HEK293 (cell line): ENCODE measurements around the gene MNX1.

Experiments
- CTCF ChIA-PET: fragments of 350-600 bp; formaldehyde crosslinking; extraction: SDS; loops from one replicate; lab custom pipeline; 2021; ENCODE audit warnings: antibody characterized with exemption; lab: Yijun Ruan, JAX
- POLR2A ChIA-PET: fragments of 300-600 bp; formaldehyde crosslinking; extraction: SDS; loops from one replicate; lab custom pipeline; 2020; ENCODE audit warnings: antibody characterized with exemption, inconsistent platforms; lab: Yijun Ruan, JAX
- H3K27ac ChIP-seq: fragments of 200-500 bp; sonication (Bioruptor generic); 2 replicates; pipeline ENCODE4 v1.5.1; 2014; ENCODE audit warnings: low read depth, low read length, control low read depth, inconsistent platforms; ENCODE audit errors: extremely low read depth
- H3K36me3 ChIP-seq, 2 experiments: fragments of 200-500 bp in 1 of 2; sonication (Bioruptor generic) in 1 of 2; 1 replicate in 1 of 2; 2 replicates in 1 of 2; pipeline ENCODE4 v1.5.1; 2014 to 2017; ENCODE audit warnings: inconsistent platforms in 2 of 2, low read length in 2 of 2; ENCODE audit not compliant: control insufficient read depth in 2 of 2, insufficient read depth in 1 of 2
- H3K4me1 ChIP-seq: fragments of 200-500 bp; sonication (Bioruptor generic); 2 replicates; pipeline ENCODE4 v1.5.1; 2014; ENCODE audit warnings: mild to moderate bottlenecking, low read length, inconsistent platforms; ENCODE audit not compliant: control insufficient read depth, insufficient read depth
- H3K4me3 ChIP-seq: 2 replicates; pipeline ENCODE4 v1.5.1; 2011; ENCODE audit warnings: low read depth, mild to moderate bottlenecking, control low read depth, low read length, moderate library complexity
- H3K9me3 ChIP-seq: fragments of 200-500 bp; sonication (Bioruptor generic); 2 replicates; pipeline ENCODE4 v1.5.1; 2014; ENCODE audit warnings: low read depth, low read length, inconsistent platforms; ENCODE audit not compliant: control insufficient read depth, insufficient read depth
- BCL11A ChIP-seq: fragments of 450-650 bp; formaldehyde crosslinking; IDR thresholded peaks from 2 replicates; pipeline ENCODE4 v1.5.1; 2016; ENCODE audit warnings: low read depth, missing biosample characterization, missing genetic modification characterization
- GLIS1 ChIP-seq: fragments of 450-650 bp; formaldehyde crosslinking; IDR thresholded peaks from 2 replicates; pipeline ENCODE4 v1.5.1; 2016; ENCODE audit warnings: missing biosample characterization, missing genetic modification characterization
- GLIS2 ChIP-seq: fragments of 450-650 bp; formaldehyde crosslinking; IDR thresholded peaks from 2 replicates; pipeline ENCODE4 v1.5.1; 2016; ENCODE audit warnings: missing biosample characterization, missing genetic modification characterization
- HOXC10 ChIP-seq: sonication (generic); formaldehyde crosslinking; IDR thresholded peaks from 2 replicates; pipeline ENCODE4 v1.8.1; 2023; ENCODE audit warnings: mild to moderate bottlenecking, missing genetic modification reagents
- KLF16 ChIP-seq: fragments of 450-650 bp; formaldehyde crosslinking; IDR thresholded peaks from 2 replicates; pipeline ENCODE4 v1.5.1; 2017; ENCODE audit warnings: missing biosample characterization, missing genetic modification characterization
- OSR2 ChIP-seq: fragments of 450-650 bp; formaldehyde crosslinking; IDR thresholded peaks from 2 replicates; pipeline ENCODE4 v1.5.1; 2016; ENCODE audit warnings: missing biosample characterization, missing genetic modification characterization
- SP7 ChIP-seq: fragments of 450-650 bp; formaldehyde crosslinking; IDR thresholded peaks from 2 replicates; pipeline ENCODE4 v1.5.1; 2016; ENCODE audit warnings: missing biosample characterization, missing genetic modification characterization
- TRIM28 ChIP-seq: IDR thresholded peaks from 2 replicates; pipeline ENCODE4 v1.6.1; 2011; ENCODE audit warnings: low read length, control low read depth, borderline replicate concordance
- YY1 ChIP-seq: fragments of 450-650 bp; formaldehyde crosslinking; IDR thresholded peaks from 2 replicates; pipeline ENCODE4 v1.5.1; 2018; ENCODE audit warnings: missing biosample characterization, missing genetic modification characterization
- ZBTB8A ChIP-seq: fragments of 450-650 bp; formaldehyde crosslinking; IDR thresholded peaks from 2 replicates; pipeline ENCODE4 v1.5.1; 2016; ENCODE audit warnings: missing biosample characterization, missing genetic modification characterization
- ZNF335 ChIP-seq: fragments of 450-650 bp; formaldehyde crosslinking; conservative IDR thresholded peaks from 2 replicates; pipeline ENCODE4 v1.5.1; 2016; ENCODE audit warnings: missing biosample characterization, missing genetic modification characterization
- ZNF354C ChIP-seq: fragments of 450-650 bp; formaldehyde crosslinking; IDR thresholded peaks from 2 replicates; pipeline ENCODE4 v1.5.1; 2016; ENCODE audit warnings: missing biosample characterization, missing genetic modification characterization, low read depth, borderline replicate concordance
- ZNF596 ChIP-seq: fragments of 450-650 bp; IDR thresholded peaks from 2 replicates; pipeline ENCODE4 v1.5.0; 2018; ENCODE audit warnings: missing biosample characterization, mild to moderate bottlenecking, missing genetic modification characterization, moderate library complexity
- ZNF658 ChIP-seq: fragments of 450-650 bp; formaldehyde crosslinking; IDR thresholded peaks from 2 replicates; pipeline ENCODE4; 2016; ENCODE audit warnings: missing biosample characterization, missing genetic modification characterization
- ZNF664 ChIP-seq: fragments of 450-650 bp; formaldehyde crosslinking; IDR thresholded peaks from 2 replicates; pipeline ENCODE4 v1.5.1; 2016; ENCODE audit warnings: missing biosample characterization, missing genetic modification characterization
- ZNF670 ChIP-seq: fragments of 450-650 bp; formaldehyde crosslinking; IDR thresholded peaks from 2 replicates; pipeline ENCODE4 v1.5.1; 2016; ENCODE audit warnings: missing biosample characterization, missing genetic modification characterization, low read depth
- ZNF785 ChIP-seq: fragments of 450-650 bp; formaldehyde crosslinking; IDR thresholded peaks from 2 replicates; pipeline ENCODE4 v1.5.1; 2016; ENCODE audit warnings: missing biosample characterization, missing genetic modification characterization
- ZNF792 ChIP-seq: fragments of 450-650 bp; formaldehyde crosslinking; IDR thresholded peaks from 2 replicates; pipeline ENCODE4 v1.5.1; 2016; ENCODE audit warnings: missing biosample characterization, missing genetic modification characterization
- ZSCAN16 ChIP-seq: fragments of 450-650 bp; formaldehyde crosslinking; IDR thresholded peaks from 2 replicates; pipeline ENCODE4 v1.5.1; 2016; ENCODE audit warnings: missing biosample characterization, missing genetic modification characterization
- ZSCAN30 ChIP-seq: fragments of 450-650 bp; IDR thresholded peaks from 2 replicates; pipeline ENCODE4 v1.5.1; 2018; ENCODE audit warnings: missing biosample characterization, mild to moderate bottlenecking, missing genetic modification characterization, moderate library complexity
- TF ChIP-seq, protein P1 (sequence below): fragments of 450-650 bp; formaldehyde crosslinking; IDR thresholded peaks from 2 replicates; pipeline ENCODE4 v1.5.1; 2016; ENCODE audit warnings: missing biosample characterization, missing genetic modification characterization, borderline replicate concordance
- TF ChIP-seq, protein P2 (sequence below): fragments of 450-650 bp; formaldehyde crosslinking; IDR thresholded peaks from 2 replicates; pipeline ENCODE4 v1.5.1; 2016; ENCODE audit warnings: missing biosample characterization, missing genetic modification characterization
- TF ChIP-seq, protein P3 (sequence below): fragments of 450-650 bp; formaldehyde crosslinking; IDR thresholded peaks from 2 replicates; pipeline ENCODE4 v1.5.1; 2016; ENCODE audit warnings: missing biosample characterization, missing genetic modification characterization
- TF ChIP-seq, protein P4 (sequence below): fragments of 450-650 bp; formaldehyde crosslinking; IDR thresholded peaks from 2 replicates; pipeline ENCODE4 v1.5.1; 2017; ENCODE audit warnings: missing biosample characterization, missing genetic modification characterization

Gene MNX1

DNA sequence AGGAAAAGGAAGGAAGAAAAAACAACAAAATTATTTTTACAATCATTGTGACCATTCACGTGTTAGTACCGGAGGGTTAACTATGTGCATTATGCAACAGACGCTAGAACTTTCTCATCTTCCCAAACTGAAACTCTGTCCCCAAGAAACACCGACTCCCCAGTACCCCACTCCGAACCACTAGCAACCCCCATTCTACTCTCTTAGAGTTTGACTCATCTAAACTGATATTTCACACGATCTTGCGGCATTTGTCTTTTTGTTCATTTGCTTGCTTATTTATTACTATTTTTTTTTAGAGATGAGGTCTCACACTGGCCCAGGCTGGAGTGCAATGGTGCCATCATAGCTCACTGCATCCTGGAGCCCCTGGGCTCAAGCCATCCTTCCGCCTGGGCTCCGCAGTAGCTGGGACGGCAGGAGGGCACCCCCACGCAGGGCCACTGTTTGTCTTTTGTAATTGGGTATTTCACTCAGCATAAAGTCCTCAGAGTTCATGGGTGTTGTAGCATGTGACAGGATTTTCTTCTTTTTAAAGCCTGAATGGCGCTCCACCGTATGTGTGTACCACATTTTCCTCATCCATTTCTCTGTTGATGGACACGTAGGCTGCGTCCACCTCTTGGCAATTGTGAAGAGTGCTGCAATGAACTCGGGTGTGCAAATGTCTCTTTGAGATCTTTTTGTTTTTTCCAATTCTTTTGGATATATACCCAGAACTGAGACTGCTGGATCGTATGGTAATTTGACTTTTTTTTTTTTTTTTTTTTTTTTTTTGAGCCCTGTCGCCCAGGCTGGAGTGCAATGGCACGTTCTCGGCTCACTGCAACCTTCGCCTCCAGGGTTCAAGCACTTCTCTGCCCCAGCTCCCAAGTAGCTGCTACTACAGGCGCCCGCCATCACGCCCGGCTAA lies 9.5 kb downstream of the MNX1 start:
- Histone ChIP-seq H3K9me3 (no peaks in the 10 kb centered on the region), H3K36me3 (peaks cover 0 to 19% of the 10 kb centered on the region in 2 experiments; a peak in 1 of 3 replicates), H3K4me1 (0 out of 2 replicates have a peak, but pooled peaks cover 3% of the 10 kb centered on the region), H3K27ac (no peak overlapping the region), H3K4me3 (no peak overlapping the region; the same call in none of the 2 replicates)
- CTCF ChIA-PET, result no interaction called here
- POLR2A ChIA-PET, result interaction anchor here (1.8 kb wide), 1 partner anchor 10 kb away, joined by 6 read pairs; the partner anchor contains the start of gene MNX1
- TF ChIP-seq TRIM28, result no peak
- TF ChIP-seq, protein P1, sequence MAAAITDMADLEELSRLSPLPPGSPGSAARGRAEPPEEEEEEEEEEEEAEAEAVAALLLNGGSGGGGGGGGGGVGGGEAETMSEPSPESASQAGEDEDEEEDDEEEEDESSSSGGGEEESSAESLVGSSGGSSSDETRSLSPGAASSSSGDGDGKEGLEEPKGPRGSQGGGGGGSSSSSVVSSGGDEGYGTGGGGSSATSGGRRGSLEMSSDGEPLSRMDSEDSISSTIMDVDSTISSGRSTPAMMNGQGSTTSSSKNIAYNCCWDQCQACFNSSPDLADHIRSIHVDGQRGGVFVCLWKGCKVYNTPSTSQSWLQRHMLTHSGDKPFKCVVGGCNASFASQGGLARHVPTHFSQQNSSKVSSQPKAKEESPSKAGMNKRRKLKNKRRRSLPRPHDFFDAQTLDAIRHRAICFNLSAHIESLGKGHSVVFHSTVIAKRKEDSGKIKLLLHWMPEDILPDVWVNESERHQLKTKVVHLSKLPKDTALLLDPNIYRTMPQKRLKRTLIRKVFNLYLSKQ (tag by site-specific recombination), result no peak
- TF ChIP-seq, protein P2, sequence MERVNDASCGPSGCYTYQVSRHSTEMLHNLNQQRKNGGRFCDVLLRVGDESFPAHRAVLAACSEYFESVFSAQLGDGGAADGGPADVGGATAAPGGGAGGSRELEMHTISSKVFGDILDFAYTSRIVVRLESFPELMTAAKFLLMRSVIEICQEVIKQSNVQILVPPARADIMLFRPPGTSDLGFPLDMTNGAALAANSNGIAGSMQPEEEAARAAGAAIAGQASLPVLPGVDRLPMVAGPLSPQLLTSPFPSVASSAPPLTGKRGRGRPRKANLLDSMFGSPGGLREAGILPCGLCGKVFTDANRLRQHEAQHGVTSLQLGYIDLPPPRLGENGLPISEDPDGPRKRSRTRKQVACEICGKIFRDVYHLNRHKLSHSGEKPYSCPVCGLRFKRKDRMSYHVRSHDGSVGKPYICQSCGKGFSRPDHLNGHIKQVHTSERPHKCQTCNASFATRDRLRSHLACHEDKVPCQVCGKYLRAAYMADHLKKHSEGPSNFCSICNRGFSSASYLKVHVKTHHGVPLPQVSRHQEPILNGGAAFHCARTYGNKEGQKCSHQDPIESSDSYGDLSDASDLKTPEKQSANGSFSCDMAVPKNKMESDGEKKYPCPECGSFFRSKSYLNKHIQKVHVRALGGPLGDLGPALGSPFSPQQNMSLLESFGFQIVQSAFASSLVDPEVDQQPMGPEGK (tag by site-specific recombination), result peak; percentile 39; the same call in 1 of the 2 replicates
- no peak for TF ChIP-seq ZNF354C (tag by site-specific recombination)
- TF ChIP-seq YY1 (tag by site-specific recombination), result no peak
- TF ChIP-seq BCL11A, result 0 out of 2 replicates have a peak, but pooled peaks have one; percentile 13
- TF ChIP-seq ZSCAN16 (tag by site-specific recombination), result no peak
- TF ChIP-seq KLF16 (tag by site-specific recombination), result no peak
- TF ChIP-seq HOXC10 (CRISPR knock-in tag), result no peak
- peak; percentile 38; the same call in 1 of the 2 replicates for TF ChIP-seq ZNF335 (tag by site-specific recombination)
- no peak for TF ChIP-seq ZNF670
- TF ChIP-seq ZNF785 (tag by site-specific recombination), result no peak
- TF ChIP-seq, protein P3, sequence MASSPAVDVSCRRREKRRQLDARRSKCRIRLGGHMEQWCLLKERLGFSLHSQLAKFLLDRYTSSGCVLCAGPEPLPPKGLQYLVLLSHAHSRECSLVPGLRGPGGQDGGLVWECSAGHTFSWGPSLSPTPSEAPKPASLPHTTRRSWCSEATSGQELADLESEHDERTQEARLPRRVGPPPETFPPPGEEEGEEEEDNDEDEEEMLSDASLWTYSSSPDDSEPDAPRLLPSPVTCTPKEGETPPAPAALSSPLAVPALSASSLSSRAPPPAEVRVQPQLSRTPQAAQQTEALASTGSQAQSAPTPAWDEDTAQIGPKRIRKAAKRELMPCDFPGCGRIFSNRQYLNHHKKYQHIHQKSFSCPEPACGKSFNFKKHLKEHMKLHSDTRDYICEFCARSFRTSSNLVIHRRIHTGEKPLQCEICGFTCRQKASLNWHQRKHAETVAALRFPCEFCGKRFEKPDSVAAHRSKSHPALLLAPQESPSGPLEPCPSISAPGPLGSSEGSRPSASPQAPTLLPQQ (tag by site-specific recombination), result 0 out of 2 replicates have a peak, but pooled peaks have one; percentile 16
- TF ChIP-seq OSR2, result peak; percentile 71
- TF ChIP-seq SP7, result no peak
- no peak for TF ChIP-seq ZNF596 (tag by site-specific recombination)
- TF ChIP-seq, protein P4, sequence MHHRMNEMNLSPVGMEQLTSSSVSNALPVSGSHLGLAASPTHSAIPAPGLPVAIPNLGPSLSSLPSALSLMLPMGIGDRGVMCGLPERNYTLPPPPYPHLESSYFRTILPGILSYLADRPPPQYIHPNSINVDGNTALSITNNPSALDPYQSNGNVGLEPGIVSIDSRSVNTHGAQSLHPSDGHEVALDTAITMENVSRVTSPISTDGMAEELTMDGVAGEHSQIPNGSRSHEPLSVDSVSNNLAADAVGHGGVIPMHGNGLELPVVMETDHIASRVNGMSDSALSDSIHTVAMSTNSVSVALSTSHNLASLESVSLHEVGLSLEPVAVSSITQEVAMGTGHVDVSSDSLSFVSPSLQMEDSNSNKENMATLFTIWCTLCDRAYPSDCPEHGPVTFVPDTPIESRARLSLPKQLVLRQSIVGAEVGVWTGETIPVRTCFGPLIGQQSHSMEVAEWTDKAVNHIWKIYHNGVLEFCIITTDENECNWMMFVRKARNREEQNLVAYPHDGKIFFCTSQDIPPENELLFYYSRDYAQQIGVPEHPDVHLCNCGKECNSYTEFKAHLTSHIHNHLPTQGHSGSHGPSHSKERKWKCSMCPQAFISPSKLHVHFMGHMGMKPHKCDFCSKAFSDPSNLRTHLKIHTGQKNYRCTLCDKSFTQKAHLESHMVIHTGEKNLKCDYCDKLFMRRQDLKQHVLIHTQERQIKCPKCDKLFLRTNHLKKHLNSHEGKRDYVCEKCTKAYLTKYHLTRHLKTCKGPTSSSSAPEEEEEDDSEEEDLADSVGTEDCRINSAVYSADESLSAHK (tag by site-specific recombination), result 0 out of 2 replicates have a peak, but pooled peaks have one; percentile 25
- TF ChIP-seq ZSCAN30, result no peak
- no peak for TF ChIP-seq ZNF792 (tag by site-specific recombination)
- peak; percentile 65; the same call in 1 of the 2 replicates for TF ChIP-seq ZBTB8A (tag by site-specific recombination)
- no peak for TF ChIP-seq ZNF658 (tag by site-specific recombination)
- TF ChIP-seq ZNF664 (tag by site-specific recombination), result no peak
- peak; percentile 79 for TF ChIP-seq GLIS1 (tag by site-specific recombination)
- 0 out of 2 replicates have a peak, but pooled peaks have one; percentile 34 for TF ChIP-seq GLIS2 (tag by site-specific recombination)
